ENCODE results near the gene KRT1.
"Not testable (repeated sequence)": the region's sequence is repeated elsewhere in the genome, so short reads cannot be mapped to it uniquely, and the experiment has no call there.

KRT1 gene

GRCh38 chr12:52680363-52680762, at the start of gene KRT1:
Gene KRT1 (minus strand): TSS chr12:52680407. CDS start chr12:52680348, 59 bp downstream.
- no peak for DNase-seq

GRCh38 chr12:52729147-52729546, 48.9 kb upstream of the KRT1 start:
- DNase-seq: no peak

- no peak for DNase-seq
These were observed 48.2 kb upstream of the KRT1 start for GRCh38 chr12:52728374-52728773.

- DNase-seq: no peak
These were observed 46.8 kb upstream of the KRT1 start for GRCh38 chr12:52727037-52727436.

GRCh38 chr12:52726451-52726850, 46.2 kb upstream of the KRT1 start:
- no peak for DNase-seq

- DNase-seq: no peak
These were observed 44.2 kb upstream of the KRT1 start for GRCh38 chr12:52724384-52724783.

- DNase-seq: no peak
These were observed 42.5 kb upstream of the KRT1 start for GRCh38 chr12:52722680-52723079.

GRCh38 chr12:52721838-52722470, 41.7 kb upstream of the KRT1 start:
- DNase-seq: no peak

GRCh38 chr12:52720365-52720886, 40.2 kb upstream of the KRT1 start:
- DNase-seq: no peak

- DNase-seq: no peak
These were observed 35.9 kb upstream of the KRT1 start for GRCh38 chr12:52716061-52716460.

- no peak for DNase-seq
These were observed 35.2 kb upstream of the KRT1 start for GRCh38 chr12:52715416-52715815.

GRCh38 chr12:52714887-52715281, 34.7 kb upstream of the KRT1 start:
- DNase-seq: no peak

- DNase-seq: no peak
These were observed 34.0 kb upstream of the KRT1 start for GRCh38 chr12:52713960-52714886.

- not testable (repeated sequence) for DNase-seq
These were observed 31.9 kb upstream of the KRT1 start for GRCh38 chr12:52712122-52712521.

GRCh38 chr12:52710730-52711129, 30.5 kb upstream of the KRT1 start:
- no peak for DNase-seq

GRCh38 chr12:52708010-52708409, 27.8 kb upstream of the KRT1 start:
- DNase-seq: no peak

GRCh38 chr12:52704464-52704863, 24.3 kb upstream of the KRT1 start:
- DNase-seq: no peak

- DNase-seq: no peak
These were observed 23.7 kb upstream of the KRT1 start for GRCh38 chr12:52703878-52704277.

GRCh38 chr12:52703424-52703823, 23.2 kb upstream of the KRT1 start, which contains the start of gene KRT77:
Gene KRT77 (minus strand): TSS chr12:52703524. CDS start chr12:52703434, 90 bp downstream.
- DNase-seq: no peak

GRCh38 chr12:52702338-52702737, 22.1 kb upstream of the KRT1 start:
- DNase-seq: no peak

GRCh38 chr12:52701281-52701680, 21.1 kb upstream of the KRT1 start:
- DNase-seq: no peak

- no peak for DNase-seq
These were observed 19.8 kb upstream of the KRT1 start for GRCh38 chr12:52699960-52700359.

- no peak for DNase-seq
These were observed 19.2 kb upstream of the KRT1 start for GRCh38 chr12:52699373-52699772.

Measured in NCI-H524 (cell line).